ENCODE data around the gene MAGEB4.
A peak's percentile ranks its signal among the peaks of the same experiment; 100 is the strongest.

Gene MAGEB4

DNA sequence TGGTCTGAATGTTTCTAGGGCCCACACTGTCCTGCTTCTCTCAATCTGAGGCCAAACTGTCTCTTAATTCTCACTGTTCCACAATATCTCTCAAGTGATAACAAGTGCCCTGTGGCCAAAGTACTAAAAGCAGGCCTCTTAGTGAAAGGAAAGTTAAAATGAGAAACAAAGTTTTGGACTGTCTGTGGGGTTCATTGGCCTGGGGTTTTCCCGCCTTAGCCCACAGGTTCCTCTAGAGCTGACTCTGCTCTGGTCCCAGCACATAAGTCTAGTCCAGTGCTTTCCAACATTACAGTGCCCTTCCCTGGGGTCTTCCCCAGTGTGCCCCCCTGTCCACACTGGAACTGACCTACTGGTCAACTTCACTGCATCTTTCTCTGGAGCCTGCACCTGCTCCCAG is 11.5 kb downstream of the MAGEB4 start:
- TF ChIP-seq, protein P1, sequence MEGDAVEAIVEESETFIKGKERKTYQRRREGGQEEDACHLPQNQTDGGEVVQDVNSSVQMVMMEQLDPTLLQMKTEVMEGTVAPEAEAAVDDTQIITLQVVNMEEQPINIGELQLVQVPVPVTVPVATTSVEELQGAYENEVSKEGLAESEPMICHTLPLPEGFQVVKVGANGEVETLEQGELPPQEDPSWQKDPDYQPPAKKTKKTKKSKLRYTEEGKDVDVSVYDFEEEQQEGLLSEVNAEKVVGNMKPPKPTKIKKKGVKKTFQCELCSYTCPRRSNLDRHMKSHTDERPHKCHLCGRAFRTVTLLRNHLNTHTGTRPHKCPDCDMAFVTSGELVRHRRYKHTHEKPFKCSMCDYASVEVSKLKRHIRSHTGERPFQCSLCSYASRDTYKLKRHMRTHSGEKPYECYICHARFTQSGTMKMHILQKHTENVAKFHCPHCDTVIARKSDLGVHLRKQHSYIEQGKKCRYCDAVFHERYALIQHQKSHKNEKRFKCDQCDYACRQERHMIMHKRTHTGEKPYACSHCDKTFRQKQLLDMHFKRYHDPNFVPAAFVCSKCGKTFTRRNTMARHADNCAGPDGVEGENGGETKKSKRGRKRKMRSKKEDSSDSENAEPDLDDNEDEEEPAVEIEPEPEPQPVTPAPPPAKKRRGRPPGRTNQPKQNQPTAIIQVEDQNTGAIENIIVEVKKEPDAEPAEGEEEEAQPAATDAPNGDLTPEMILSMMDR (IDR thresholded peaks at IDR 0.05; ENCODE audit: insufficient read depth, low read depth, low read length, missing control alignments), result no peak
- H3K4me3 ChIP-seq (ENCODE audit: low read depth, low read length), result no peak overlapping the region
- DNase-seq (ENCODE audit: low read depth), result peak; percentile 45

GRCh38 chrX:30259927-30260326 is 18.1 kb downstream of the MAGEB4 start:
- TF ChIP-seq, protein P1 (IDR thresholded peaks at IDR 0.05; ENCODE audit: insufficient read depth, low read depth, low read length, missing control alignments), result no peak
- no peak overlapping the region for H3K4me3 ChIP-seq (ENCODE audit: low read depth, low read length)
- DNase-seq (ENCODE audit: low read depth), result no peak

DNA sequence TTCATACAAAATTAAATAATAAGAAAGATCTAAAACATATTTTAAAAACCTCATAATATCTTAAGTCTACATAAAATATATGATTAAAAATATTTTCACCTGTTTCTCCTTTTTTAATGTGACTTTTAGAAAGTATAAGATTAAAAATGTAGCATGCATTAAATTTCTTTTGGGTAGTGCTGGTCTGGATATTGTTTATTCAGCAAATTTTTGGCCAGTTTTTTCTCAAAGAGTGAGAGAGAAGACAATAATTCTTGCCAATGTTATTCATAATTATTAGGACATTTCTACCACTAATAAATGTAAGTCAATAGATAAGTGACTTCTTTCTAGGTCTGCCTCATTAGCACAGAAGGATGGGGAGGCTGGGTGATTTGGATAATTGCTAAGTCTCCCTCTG is 19.2 kb downstream of the MAGEB4 start:
- no peak for DNase-seq (ENCODE audit: low read depth)
- H3K4me3 ChIP-seq (ENCODE audit: low read depth, low read length), result no peak overlapping the region
- TF ChIP-seq, protein P1 (IDR thresholded peaks at IDR 0.05; ENCODE audit: insufficient read depth, low read depth, low read length, missing control alignments), result no peak

DNA sequence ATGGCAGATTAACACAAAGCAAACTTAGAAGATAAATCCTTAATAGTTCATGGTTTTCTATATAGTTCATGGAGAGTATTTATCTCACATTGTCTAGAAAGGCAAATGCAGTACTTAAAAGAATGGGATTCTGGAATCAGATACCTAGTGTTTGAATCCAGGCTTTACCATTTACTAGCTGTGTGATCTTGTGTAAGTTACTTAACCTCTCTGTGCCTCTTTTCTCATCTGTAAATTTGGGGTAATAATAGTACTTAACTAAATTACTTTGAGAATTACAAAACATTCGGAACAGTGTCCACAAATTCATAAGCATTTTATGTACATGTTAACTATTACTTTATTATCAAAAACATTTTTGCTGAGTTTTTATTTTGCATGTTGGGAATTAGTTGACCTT is 21.0 kb downstream of the MAGEB4 start:
- DNase-seq (ENCODE audit: low read depth), result no peak
- TF ChIP-seq, protein P1 (IDR thresholded peaks at IDR 0.05; ENCODE audit: insufficient read depth, low read depth, low read length, missing control alignments), result no peak
- H3K4me3 ChIP-seq (ENCODE audit: low read depth, low read length), result no peak overlapping the region

GRCh38 chrX:30270639-30271038 is 28.8 kb downstream of the MAGEB4 start:
- TF ChIP-seq, protein P1 (IDR thresholded peaks at IDR 0.05; ENCODE audit: insufficient read depth, low read depth, low read length, missing control alignments), result no peak
- no peak for DNase-seq (ENCODE audit: low read depth)

DNA sequence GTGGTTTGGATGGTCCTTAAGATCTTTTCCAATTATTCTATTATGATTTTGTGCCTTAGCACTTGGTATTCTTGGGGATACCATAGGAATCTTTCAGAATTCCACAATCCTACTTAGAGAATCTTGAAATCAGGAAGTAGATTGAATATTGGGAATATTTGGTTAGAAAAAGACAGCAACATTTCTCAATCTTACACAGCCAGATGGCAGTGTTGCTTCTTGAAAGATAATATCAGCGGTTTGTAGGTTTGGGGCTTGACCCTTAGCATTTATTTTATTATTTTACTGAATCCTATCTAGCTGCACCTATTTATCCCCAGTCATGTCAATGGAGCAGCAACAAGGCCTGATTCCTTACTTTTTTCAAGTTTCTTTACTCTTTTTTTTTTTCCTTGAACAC is 33.7 kb downstream of the MAGEB4 start:
- TF ChIP-seq, protein P1 (IDR thresholded peaks at IDR 0.05; ENCODE audit: insufficient read depth, low read depth, low read length, missing control alignments), result no peak
- no peak for DNase-seq (ENCODE audit: low read depth)
- no peak overlapping the region for H3K4me3 ChIP-seq (ENCODE audit: low read depth, low read length)

More at GRCh38 chrX:30270639-30271038, 28.8 kb downstream of the MAGEB4 start:
- H3K4me3 ChIP-seq (ENCODE audit: low read depth, low read length), result no peak overlapping the region

DNA sequence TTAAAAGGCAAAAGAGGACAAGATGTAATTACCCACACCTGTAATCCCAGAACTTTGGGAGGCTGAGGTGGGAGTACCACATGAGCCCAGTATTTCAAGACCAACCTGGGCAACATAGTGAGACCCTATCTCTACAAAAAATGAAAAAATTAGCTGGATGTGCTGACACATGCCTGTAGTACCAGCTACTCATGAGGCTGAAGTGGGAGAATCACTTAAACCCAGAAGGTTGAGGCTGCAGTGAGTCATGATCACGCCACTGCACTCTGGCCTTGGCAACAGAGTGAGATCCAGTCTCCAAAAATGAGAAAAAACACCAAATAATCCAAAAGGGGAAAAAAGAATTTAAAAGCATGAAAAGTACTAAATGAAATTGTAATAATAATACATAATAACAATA is 36.6 kb downstream of the MAGEB4 start:
- no peak for DNase-seq (ENCODE audit: low read depth)
- TF ChIP-seq, protein P1 (IDR thresholded peaks at IDR 0.05; ENCODE audit: insufficient read depth, low read depth, low read length, missing control alignments), result no peak
- H3K4me3 ChIP-seq (ENCODE audit: low read depth, low read length), result no peak overlapping the region

All from GM12865 (cell line).